Uterus (tissue), 2 donors: ENCODE results near the gene LILRB2.

ENCODE experiments used
- CTCF ChIP-seq, 4 experiments: fragments of 200-600 bp in 2 of 4; fragments of 450-650 bp in 2 of 4; sonication (generic) in 2 of 4; IDR thresholded peaks; one replicate each; pipeline ENCODE4 v1.5.1; 2016 to 2019; ENCODE audit warnings: antibody characterized with exemption in 4 of 4, mild to moderate bottlenecking in 2 of 4, moderate library complexity in 1 of 4
- POLR2A ChIP-seq, 2 donors: fragments of 450-650 bp; IDR thresholded peaks; one replicate each; pipeline ENCODE4 v1.6.1; 2016; ENCODE audit warnings: antibody characterized with exemption in 2 of 2, mild to moderate bottlenecking in 1 of 2, moderate library complexity in 1 of 2

- TF ChIP-seq CTCF (IDR thresholded peaks at IDR 0.05) (no peak), POLR2A (IDR thresholded peaks at IDR 0.05) (no peak)
Measured at GRCh38 chr19:54282686-54283470, 2.0 kb upstream of the LILRB2 start.
